HUES6 (cell line): Measurements from ENCODE around the gene FOSL2.

ENCODE experiments used
- H3K27ac ChIP-seq: 2 replicates; pipeline ENCODE4 v1.7.0; 2013; ENCODE audit warnings: low read depth, mild to moderate bottlenecking, low read length, inconsistent platforms
- H3K27me3 ChIP-seq: 2 replicates; pipeline ENCODE4 v1.6.1; 2013; ENCODE audit warnings: low read length; ENCODE audit not compliant: control insufficient read depth, insufficient read depth
- H3K36me3 ChIP-seq: 2 replicates; pipeline ENCODE4 v1.6.1; 2013; ENCODE audit warnings: low read length; ENCODE audit not compliant: control insufficient read depth, insufficient read depth
- H3K4me1 ChIP-seq: 2 replicates; pipeline ENCODE4 v1.6.1; 2013; ENCODE audit warnings: low read length; ENCODE audit not compliant: control insufficient read depth, insufficient read depth
- H3K4me3 ChIP-seq: 2 replicates; pipeline ENCODE4 v1.5.1; 2013; ENCODE audit warnings: low read depth, low read length
- H3K9ac ChIP-seq: one replicate; pipeline ENCODE4 v1.6.1; 2013; ENCODE audit warnings: mild to moderate bottlenecking, low read length
- H3K9me3 ChIP-seq: 2 replicates; pipeline ENCODE4 v1.6.1; 2013; ENCODE audit warnings: low read depth, low read length; ENCODE audit not compliant: control insufficient read depth, insufficient read depth

Gene FOSL2

DNA sequence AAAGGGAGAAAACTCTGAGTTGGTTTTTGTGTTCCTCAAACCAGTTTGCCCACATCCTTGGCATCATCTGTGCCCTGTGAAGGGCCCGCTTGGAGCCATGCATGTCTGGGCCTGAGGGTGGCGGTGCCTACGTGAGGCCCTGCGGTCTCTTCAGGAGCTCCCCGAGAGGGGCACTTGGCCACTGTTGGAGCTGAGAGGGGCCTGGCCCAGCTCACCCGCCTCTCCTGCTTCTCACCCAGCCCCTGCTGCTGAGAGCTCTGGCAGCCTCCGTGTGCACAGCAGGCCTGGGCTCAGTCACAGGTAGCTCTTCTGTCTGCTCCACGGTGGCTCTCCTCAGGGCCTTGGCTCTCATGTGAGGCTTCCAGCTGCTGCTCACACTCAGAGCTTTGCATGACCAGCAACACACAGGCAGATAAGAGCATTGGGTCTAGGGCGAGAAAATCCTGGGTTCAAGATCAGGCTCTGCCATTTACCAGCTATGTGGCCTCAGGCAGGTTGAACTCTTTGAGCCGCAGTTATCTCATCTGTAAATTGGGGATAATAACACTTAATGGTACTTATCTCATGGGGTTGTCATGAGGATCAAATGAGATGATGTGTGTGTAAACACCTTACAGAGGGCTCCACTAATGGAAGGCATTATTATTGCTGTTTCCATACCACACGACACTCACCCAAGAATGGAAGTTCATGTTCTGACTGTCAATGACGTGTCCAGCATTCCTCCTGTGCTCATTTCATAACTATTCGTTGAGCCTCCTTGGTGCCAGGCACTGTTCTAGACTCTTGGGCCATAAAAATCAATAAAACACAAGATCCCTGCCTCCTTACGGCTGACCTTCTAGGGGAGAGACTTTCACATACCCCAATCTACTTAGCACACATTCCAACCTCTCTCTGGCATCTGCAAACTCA is 61.6 kb downstream of the FOSL2 start:
- Histone ChIP-seq H3K9ac (no peak overlapping the region), H3K4me3 (no peak overlapping the region), H3K4me1 (peaks cover 17% of the 10 kb centered on the region; the same call in 1 of the 2 replicates), H3K9me3 (no peaks in the 10 kb centered on the region), H3K27ac (no peak overlapping the region), H3K36me3 (no peaks in the 10 kb centered on the region), H3K27me3 (no peaks in the 10 kb centered on the region)

DNA sequence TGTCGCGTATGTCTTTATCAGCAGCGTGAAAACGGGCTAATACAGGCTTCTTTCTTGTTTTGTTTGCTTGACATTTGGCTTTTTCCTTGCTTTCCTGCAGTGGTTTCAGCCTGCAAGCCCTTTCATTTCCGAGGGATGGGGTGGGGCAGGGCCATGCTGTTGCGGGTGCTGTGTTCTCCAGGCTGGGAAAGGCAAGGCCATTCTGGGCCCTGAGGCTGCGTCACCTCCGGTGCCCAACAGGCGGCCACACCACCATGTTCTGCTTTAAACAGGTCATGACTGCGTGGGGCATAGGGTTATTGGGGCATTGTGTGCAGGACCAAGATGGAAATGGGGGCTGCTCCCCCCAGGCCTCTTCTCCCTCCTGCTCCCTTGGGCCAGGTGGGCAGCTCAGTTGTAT is 64.6 kb downstream of the FOSL2 start:
- Histone ChIP-seq H3K4me3 (no peak overlapping the region), H3K4me1 (peaks cover 4% of the 10 kb centered on the region; the same call in 1 of the 2 replicates), H3K27me3 (no peaks in the 10 kb centered on the region), H3K36me3 (no peaks in the 10 kb centered on the region), H3K9me3 (no peaks in the 10 kb centered on the region), H3K27ac (no peak overlapping the region), H3K9ac (no peak overlapping the region)

DNA sequence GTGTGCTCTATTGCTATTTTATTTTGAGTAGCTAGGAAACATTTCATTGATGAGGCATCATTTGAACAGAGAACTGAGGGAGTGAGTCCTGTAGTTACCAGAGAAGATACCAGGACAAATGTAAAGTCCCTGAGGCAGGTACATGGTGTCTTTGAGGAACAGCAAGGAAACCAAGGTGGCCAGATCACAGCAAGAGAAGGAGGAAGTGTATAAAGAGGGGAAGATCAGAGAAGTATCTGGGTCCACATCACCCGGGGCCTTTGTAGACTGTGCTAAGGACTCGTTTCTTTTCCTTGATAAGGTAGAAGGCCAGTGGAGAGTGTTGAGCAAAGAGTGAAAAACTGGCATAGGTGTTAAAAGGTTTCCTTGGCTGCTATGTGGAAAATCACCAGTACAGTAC is 68.4 kb downstream of the FOSL2 start:
- no peak overlapping the region for H3K9ac ChIP-seq
- H3K4me3 ChIP-seq: no peak overlapping the region
- no peaks in the 10 kb centered on the region for H3K9me3 ChIP-seq
- no peaks in the 10 kb centered on the region for H3K4me1 ChIP-seq
- H3K27me3 ChIP-seq: no peaks in the 10 kb centered on the region
- H3K27ac ChIP-seq: no peak overlapping the region
- no peaks in the 10 kb centered on the region for H3K36me3 ChIP-seq

DNA sequence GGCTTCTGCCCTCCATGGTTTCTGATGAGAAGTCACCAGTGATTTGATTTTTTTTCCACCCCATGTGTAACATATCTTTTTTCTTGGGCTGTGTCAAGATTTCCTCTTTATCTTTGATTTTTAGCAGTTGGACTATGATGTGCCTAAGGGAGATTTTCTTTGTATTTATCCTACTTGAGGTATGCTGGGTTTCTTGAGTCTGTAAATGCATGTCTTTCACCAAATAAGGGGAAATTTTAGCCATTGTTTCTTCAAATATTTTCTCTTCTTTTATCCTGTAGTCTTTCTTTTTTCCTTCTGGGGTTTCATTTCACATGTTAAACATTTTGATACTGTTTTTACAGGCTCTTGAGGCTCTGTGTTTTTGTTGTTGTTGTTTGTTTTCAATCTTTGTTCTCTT is 69.5 kb downstream of the FOSL2 start:
- no peaks in the 10 kb centered on the region for H3K27me3 ChIP-seq
- no peak overlapping the region for H3K27ac ChIP-seq
- H3K4me1 ChIP-seq: no peaks in the 10 kb centered on the region
- no peaks in the 10 kb centered on the region for H3K9me3 ChIP-seq
- no peak overlapping the region for H3K9ac ChIP-seq
- no peak overlapping the region for H3K4me3 ChIP-seq
- no peaks in the 10 kb centered on the region for H3K36me3 ChIP-seq

DNA sequence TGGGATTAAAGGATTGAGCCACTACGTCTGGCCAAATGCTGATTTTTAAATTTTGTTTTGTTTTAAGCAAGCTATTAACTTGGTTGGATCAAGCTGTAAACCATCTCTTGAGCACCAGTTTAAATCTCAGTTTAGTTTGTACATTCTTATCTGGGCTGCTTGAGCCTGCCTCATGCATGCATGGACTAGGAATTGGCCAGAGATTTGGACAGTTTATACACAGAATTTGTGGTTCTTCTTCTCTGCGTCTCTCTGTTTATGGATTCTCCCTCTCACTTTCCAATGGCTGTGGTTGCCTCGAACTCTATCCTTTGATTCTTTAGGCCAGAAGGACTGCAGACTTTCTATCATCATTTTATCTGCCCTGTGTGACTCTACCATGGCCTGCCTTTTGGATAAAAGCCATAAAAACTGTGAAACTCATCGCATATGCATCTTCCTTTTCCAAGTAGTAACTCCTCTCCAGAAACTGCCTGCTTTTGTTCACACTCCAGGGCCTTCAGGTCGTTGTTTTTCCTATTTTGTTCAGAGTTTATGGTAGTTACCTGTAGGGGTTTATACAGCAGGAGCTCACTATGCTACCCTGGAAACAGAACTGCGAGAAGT is 70.7 kb downstream of the FOSL2 start:
- H3K9ac ChIP-seq: no peak overlapping the region
- no peak overlapping the region for H3K4me3 ChIP-seq

DNA sequence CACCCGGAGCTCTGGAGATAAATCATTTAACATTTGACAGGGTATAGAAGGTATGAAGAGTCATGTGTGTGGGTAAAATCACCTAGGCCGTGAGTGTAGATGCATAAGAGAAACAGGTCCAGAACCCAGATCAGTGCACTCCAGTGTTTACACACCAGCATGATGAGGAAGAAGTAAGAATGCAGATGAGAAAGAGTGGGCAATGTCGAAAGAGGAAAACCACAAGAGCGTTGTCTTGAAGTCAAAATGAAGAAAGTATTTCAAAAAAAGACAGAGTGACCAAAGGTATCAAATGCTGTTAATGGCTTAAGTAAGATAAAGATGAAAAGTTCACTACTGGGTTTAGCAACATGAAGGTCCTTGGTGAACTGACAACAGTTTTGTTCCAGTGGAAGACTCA is 71.2 kb downstream of the FOSL2 start:
- H3K9ac ChIP-seq: no peak overlapping the region
- no peaks in the 10 kb centered on the region for H3K36me3 ChIP-seq
- no peak overlapping the region for H3K4me3 ChIP-seq
- no peak overlapping the region for H3K27ac ChIP-seq
- no peaks in the 10 kb centered on the region for H3K27me3 ChIP-seq
- H3K9me3 ChIP-seq: no peaks in the 10 kb centered on the region
- no peaks in the 10 kb centered on the region for H3K4me1 ChIP-seq

More for the DNA sequence above, 70.7 kb downstream of the FOSL2 start:
- H3K36me3 ChIP-seq: no peaks in the 10 kb centered on the region
- no peaks in the 10 kb centered on the region for H3K9me3 ChIP-seq
- H3K27ac ChIP-seq: no peak overlapping the region
- H3K4me1 ChIP-seq: no peaks in the 10 kb centered on the region
- no peaks in the 10 kb centered on the region for H3K27me3 ChIP-seq

DNA sequence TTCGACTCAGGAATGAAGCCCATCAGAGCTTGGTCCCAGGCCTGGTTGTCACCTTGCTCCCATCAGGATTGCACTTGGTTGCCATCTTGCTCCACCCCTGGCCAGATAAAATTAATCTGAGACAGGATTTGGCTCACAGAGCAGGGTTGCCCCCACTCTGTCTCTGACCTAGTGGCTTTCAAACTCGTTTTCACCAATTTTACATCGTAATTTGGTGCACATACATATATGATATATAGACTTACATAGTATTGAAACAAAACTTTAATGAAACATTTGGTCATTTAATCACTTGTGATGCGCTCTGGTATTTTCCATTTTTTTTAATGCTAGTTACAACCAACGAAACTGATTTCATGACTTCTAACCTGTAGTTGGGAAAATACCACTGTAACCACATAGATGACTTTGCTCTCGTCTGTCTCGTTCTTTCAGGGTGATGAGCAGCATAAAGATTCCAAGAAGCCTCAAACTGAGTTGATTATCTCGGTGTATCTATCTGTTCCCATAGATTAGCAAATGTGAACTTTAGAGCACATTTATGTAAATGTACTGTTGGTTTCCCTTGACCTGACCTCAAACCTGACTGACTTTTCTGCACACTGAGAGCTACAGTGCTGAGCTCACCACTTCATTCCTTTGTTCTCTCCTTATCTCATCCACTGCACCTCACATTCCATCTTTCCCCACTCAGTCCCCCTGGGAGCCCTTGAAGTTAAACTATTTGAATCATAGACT is 72.7 kb downstream of the FOSL2 start:
- Histone ChIP-seq H3K9me3 (no peaks in the 10 kb centered on the region), H3K4me3 (no peak overlapping the region), H3K27ac (no peak overlapping the region), H3K36me3 (no peaks in the 10 kb centered on the region), H3K27me3 (no peaks in the 10 kb centered on the region), H3K4me1 (no peaks in the 10 kb centered on the region), H3K9ac (no peak overlapping the region)
